Activated CD4-positive, alpha-beta T cell treated with anti-CD3 and anti-CD28 coated beads, Interleukin-10, Interleukin-2, amounts not matched to agents 100 ng/mL and 50 ng/mL, durations not matched to agents 16 hours and 8 hours (primary cell): ENCODE measurements around the gene ARHGAP26.
A peak's percentile ranks its signal among the peaks of the same experiment; 100 is the strongest.

Source experiments
- DNase-seq: peaks from one replicate; pipeline ENCODE4 v3.0.0-alpha.2; 2020

The ARHGAP26 gene

GRCh38 chr5:142856269-142856782, 86.1 kb downstream of the ARHGAP26 start:
- no peak for DNase-seq

DNA sequence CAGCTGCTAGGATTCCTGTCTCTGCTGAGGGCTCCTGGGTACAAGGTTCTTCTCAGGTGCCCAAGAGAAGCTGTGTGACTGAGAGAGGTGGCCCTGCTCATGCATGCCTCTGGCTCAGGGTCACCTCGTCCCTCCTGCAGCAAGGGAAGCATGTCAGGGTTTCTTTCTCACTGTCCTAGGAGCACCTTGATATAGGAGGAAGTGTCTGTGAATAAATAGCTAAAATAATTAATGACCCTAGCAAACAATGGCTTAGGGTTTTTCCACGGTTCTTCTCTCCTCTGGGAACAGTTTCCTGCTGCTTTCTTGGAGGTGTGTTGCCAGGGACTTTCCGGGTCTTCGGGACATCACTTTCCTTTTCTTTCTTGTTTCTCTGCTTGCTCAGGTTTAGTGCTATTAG, 87.2 kb downstream of the ARHGAP26 start:
- DNase-seq: no peak

GRCh38 chr5:142859037-142859436, 88.9 kb downstream of the ARHGAP26 start:
- no peak for DNase-seq

DNA sequence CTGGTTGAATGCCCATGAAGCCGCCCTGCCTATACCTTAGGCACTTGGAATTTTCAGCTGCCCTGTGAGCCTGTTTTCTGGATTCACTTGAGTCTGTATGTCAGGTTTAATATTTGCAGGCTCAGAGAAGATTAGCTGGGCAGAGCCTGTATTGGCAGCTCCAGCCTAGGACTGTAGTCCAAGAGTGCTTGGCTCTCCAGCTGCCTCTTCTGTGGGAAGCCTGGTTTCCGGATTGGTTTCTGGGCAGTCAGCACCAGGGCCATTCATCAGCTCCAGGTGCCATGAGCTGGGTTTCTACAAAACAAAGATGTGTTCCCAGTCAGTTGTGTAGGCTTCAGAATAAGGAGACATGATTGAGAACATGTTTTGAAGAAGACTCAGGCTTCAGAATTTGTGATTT, 90.1 kb downstream of the ARHGAP26 start:
- no peak for DNase-seq

DNA sequence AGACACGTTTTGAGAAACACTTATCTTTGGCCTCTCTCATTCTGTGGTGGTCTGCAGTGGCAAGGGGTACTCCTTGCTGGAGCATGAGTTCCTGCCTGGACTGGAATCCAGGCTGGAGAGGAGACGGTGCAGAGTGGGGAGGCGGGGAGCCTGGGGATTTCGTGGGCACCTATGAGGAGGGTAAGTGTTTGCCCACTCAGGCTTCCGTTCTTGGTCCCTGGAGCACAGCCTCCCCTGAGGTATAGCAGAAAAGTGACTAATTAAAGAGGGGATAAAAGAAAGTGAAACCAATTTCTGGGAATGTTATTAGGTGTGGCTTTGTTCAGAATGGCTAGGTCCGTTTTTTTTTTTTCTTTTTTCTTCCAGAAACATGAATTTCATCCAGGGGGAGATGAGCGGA, 90.8 kb downstream of the ARHGAP26 start:
- DNase-seq: no peak

DNA sequence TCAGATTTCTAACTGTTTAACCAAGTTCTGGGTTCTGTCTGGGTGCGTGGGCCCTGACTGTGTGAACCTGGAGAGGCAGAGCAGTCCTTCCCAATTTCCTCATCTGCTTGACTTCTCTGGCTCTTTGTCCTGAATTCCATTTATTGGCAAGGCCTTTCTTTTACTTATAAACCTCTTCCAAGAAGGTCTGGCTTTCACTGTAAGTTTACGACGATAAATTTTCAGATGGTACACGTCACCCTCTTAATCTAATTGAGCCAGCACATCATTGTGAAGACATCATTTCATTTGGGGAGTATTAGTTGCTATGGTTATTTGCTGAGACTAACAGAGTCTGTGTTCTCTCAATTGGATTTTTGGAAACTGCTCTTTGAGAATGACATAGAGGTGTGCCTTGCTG, 92.4 kb downstream of the ARHGAP26 start:
- no peak for DNase-seq

- DNase-seq: no peak
These were observed 93.7 kb downstream of the ARHGAP26 start for GRCh38 chr5:142863856-142864255.

DNA sequence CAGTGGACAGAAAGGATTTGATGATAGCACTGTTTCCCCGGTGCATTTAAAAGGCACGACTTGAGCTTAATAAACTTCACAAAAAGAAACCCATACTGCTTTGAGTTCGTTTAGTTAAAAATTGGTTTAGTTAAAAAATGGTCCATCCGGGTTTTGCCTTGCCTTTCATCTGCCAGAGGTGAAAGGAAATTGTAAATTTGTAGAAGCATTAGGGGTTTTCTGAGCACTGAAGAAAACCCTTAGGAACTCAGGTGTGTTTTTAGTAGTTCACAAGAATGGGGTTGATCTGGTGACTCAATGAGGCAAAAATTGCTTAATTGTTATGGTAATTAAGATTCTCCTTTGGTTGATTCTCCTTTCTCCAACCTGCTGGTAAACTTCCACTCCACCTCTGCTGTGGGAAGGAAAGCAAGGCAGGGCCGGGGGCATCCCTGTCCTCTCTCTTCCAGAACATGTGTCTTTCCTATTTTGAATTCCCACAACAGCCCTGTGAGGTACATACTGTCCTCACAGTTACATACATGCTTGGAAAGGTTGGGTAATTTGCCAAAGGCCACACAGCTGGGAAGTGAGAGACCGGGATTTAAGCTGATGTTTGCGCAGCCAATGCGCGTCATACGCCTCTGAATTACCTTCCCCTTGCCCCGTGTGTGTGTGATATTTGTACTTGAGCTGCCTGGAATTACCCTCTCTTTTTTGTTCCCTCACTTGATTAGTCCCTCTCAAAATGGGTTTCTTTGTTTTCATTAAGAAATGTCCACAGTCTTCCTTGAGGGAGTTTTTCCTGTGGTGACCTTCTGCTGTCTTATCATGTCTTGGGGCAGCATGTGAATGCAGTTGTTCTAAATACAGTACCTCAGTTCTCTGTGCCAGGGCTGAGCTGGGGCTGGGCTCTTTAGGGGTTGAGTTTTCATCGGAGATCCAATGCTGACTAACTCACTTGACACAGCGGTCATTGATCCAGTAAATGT, 94.4 kb downstream of the ARHGAP26 start:
- no peak for DNase-seq

- no peak for DNase-seq
These were observed 95.5 kb downstream of the ARHGAP26 start for GRCh38 chr5:142865631-142866030.

GRCh38 chr5:142866563-142867275, 96.5 kb downstream of the ARHGAP26 start:
- peak; percentile 72 for DNase-seq

- DNase-seq: no peak
These were observed 99.7 kb downstream of the ARHGAP26 start for GRCh38 chr5:142869886-142870285.

DNA sequence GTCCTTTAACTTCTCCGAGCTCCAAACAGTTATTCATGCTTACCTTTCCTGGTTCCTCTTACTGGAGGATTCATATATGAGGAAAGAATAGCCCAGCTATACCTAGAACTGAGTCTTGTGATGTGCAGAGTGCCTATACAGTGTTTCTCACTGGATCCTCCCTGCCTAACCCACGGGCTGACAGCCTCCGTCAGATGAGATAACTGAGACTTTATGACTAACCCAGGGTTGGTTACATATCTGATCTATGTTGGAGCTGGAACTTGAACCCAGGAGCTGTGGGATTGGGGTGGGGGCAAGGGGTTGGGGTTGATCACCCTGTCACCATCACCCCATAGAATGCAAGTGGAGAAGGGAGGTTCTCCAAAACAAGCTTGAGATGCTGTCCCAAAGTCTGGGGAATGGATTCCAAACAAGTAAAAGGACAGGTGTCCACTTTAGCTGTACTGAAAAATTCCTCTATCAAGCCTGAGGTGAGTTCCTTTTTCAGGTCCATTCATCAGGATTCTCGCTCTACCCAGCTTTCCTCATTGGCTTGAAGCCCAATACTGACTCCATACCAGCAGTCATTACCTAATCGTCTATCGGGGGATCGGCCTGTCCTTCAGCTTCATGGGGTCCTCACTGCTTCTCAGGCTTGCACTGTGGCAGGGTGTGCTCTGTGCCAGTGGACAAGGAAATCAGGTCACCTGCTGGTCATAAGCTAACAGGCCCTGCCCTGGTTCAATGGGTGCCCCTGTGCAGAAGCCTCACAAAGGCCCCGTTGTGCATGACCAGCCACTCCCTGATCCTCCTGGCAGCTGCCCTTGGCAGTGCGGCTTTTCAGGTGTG, 100.6 kb downstream of the ARHGAP26 start:
- no peak for DNase-seq

DNA sequence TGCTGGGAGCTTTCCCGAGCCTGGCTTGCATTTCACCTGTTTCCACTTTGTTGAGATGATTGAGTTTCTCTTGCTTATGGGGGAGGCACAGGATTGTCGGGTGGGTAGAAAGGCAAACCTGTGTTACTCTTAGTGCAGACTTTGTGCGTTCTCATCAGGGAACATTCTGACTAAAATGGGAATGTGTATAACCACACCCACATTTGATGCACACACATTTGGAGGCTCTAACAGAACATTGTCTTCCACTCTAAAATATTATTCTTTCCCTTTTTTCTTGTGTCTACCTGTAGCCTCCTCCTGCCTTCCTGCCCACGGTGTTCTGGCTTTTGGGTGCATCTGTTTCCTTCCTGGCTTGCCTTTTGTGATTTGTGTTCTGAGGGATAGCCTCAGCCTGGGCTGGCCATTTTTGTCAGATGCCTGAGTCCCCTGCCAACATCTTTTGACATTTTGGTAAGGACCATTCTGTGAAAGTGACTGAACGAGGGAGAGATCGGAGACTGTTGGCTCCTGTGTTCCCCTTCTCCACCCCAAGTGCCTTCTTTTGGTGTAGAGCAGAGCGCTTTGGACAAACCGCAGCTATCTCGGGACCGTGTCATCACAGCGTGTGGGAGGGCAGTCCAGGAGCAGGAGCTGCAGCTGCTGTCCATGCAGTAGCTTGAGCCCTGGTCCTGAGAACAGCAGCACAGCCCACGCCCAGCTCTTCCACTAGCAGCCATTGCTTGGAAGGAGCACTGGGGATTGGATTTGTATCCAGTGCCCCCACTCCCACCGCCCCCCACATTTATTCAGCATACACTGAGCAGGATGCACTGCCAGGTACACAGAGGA, 101.4 kb downstream of the ARHGAP26 start:
- DNase-seq: no peak

DNA sequence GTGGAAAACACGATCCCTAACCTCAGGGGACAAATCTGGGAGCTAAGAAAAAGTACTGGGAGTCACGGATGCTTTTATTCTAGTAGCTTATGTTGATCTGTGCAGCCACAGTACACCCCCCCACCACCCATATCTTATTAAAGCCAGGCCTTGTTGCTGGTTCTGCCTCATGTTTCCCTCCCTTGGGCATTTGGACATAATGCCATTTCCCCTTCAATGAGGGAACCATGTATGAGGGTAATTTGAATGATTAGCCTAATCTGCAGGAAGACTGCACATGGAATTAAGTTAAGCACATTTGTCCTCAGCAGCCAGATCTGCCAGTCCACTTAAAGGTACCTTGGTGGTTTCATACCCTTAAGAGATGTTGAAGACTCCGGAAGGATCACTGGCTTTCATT, 102.0 kb downstream of the ARHGAP26 start:
- no peak for DNase-seq

GRCh38 chr5:142872795-142873194, 102.6 kb downstream of the ARHGAP26 start:
- DNase-seq: no peak

DNA sequence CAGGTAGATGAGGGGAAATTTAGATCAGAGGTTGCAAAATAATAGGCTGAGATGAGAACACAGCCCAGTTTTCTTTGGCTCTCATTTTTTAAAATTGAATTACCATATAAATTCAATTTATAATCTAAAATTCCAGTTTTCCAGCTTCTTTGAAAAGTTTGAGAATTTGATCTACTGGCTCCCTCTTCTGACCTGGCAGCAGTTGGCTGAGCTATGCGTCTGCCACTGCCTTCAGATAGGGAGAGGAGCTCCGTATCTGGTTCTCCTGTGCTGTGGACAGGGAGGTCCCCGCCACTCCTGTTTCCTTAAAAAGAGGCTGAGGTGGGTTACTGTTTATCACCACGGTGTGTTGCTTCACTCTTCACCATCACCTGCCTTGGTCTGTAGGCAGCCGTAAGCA, 103.7 kb downstream of the ARHGAP26 start:
- no peak for DNase-seq

GRCh38 chr5:142874540-142874939, 104.4 kb downstream of the ARHGAP26 start:
- DNase-seq: no peak

DNA sequence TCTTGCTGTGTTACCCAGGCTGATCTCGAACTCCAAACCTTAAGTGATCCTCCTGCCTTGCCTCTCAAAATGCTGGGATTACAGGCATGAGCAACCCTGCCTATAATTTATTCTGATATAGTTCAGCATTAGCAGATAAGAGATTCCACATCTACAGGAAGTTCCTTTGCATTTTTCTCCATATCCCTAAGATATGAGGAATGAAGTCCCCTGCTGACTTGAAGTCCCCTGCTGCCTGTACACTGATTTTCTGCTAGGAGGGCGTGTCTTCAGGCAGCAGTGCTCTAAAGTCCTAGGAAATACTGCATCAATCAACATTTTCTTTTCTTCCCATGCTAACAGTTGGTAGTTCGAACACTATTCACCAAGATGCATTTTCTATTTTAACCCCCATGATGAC, 105.8 kb downstream of the ARHGAP26 start:
- no peak for DNase-seq

- DNase-seq: no peak
These were observed 106.6 kb downstream of the ARHGAP26 start for GRCh38 chr5:142876817-142877216.

DNA sequence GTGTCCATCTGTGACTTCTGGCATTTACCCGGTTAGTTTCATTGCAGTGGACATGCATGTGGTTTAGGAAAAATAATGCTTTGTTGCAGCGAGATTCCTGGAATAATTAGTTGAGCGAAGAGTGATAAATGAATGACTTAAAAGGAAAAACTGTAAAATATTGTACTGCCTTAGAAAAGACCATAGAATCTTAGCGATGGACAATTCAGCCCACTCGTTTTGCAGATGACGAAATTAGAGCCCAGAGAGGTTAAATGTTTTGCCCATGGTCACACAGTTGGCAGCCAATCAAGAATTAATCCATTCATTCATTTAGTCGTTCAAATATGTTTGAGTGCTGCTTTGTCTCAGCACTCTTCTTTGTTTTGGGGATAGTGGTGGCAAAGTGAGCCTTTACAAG, 107.9 kb downstream of the ARHGAP26 start:
- no peak for DNase-seq

DNA sequence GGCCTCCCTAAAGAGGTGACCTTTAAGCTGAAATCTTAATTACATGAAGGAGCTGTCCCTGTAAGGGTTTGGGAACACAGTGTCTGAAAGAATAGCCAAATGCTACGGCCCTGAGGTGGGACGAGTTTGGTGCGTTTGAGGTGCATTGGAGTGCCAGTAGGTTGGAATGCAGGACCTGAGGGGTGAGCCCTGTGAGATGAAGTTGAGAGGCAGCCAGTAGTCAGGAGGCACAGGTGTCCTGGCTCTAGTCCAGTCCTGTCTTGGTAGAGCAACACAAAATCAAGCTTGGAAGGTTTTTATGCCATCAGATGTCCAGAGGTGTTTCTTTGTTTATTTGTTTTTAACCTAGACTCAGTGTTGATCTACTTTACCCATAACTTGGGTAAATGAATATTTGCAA, 108.5 kb downstream of the ARHGAP26 start:
- no peak for DNase-seq
